ENCODE measurements around the gene RFX8. TPM values are rescaled to one million over a fixed set of nuclear protein-coding genes. Genes with fewer than 3 reads are reported as not detected.

The RFX8 gene
- 9.1 and 36.7 TPM in 2 replicates for total RNA-seq

DNA sequence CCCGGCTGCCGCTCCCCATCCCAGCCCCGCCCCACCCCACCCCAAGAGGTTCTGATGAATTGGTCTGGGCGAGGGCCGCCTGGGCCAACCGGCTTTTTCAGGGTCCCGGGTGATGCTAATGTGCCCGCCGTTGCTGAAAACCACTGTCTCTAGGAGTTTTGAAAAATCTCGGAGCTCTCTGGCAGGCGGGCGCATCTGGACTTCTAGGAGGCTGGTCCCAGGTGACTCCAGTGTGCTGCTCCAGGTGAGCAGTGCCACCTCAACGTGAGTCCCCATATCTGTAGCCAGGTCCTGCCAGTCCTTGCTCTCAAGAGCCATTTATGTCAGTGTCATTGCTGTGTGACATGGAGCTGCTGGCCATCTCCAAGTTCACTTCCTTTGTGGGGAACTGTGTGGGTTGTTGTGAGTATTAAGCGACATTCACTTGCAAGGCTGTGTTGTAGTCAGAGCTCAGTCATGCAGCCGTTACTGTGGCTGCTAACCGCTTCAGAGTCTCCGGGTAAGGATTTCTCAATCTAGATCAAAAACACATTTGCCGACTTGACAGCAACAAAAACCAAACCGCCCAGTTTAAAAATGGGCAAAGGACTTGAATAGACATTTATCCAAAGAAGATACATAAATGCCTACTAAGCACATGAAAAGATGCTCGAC lies at the start of gene RFX8:
TSS of gene RFX8 (minus strand) at position 382 of the 654 bp plus-strand sequence. CDS start 8,264 bp downstream, outside the sequence.

DNA sequence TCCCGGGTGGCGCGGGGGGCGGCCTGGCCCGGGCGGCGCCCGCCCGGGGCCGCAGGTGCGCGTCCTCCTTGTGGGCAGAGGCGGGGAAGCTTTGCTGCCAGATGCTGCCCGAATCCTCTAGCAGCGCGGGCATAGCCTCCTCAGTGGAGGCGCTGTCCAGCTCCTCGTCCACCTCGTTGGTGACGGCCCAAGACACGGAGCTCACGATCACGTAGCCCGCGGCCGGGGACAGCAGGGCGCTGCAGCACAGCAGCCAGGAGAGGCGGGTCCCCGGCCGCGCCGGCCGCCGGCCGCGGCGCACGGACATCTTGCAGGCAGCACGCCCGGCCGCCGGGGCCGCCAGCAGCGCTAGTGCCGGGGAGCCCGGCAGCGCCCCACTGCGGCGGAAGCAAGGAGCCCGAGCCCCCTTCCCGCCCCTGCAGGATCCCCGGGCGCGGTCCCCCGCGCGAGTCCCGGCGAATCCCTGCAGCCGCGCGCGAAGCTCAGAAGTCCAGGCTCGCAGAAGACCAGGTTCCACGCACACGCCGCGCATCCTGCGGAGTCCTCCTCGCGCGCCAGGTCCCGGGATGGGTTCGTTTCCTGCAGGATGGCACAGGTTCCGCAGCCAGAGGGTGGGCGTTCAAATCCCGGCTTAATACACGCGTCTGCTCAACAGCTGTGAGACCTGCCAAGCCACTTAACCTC lies 87.6 kb downstream of the RFX8 start, which contains the start of gene CREG2:
TSS of gene CREG2 (minus strand) at position 353 of the 684 bp plus-strand sequence. CDS start at position 307, 46 bp downstream.

Other genes starting within 250 kb of the RFX8 start
- gene CNOT11, start 222.2 kb downstream of the RFX8 start, total RNA-seq = 18.8 and 29.9 TPM in 2 replicates
- gene RNF149, start 166.4 kb downstream of the RFX8 start, total RNA-seq = 51.3 and 52.9 TPM in 2 replicates
- gene CREG2, start 87.6 kb downstream of the RFX8 start, total RNA-seq = 0.44 and 0.83 TPM in 2 replicates
- 206 and 209 TPM in 2 replicates for gene MAP4K4, start 222.6 kb upstream of the RFX8 start, total RNA-seq

All from smooth muscle cell of trachea (primary cell).